Activated CD8-positive, alpha-beta memory T cell treated with anti-CD3 and anti-CD28 coated beads, Interleukin-2, amount 50 U/mL, for 1 hour (primary cell): ENCODE results near the gene DDIT3.
A peak's percentile ranks its signal among the peaks of the same experiment; 100 is the strongest.
"Not testable (repeated sequence)": the region's sequence is repeated elsewhere in the genome, so short reads cannot be mapped to it uniquely, and the experiment has no call there.

Source experiments
- DNase-seq: peaks from one replicate; pipeline ENCODE4 v3.0.0-alpha.2; 2020; ENCODE audit errors: extremely low read depth

DDIT3 gene

DNA sequence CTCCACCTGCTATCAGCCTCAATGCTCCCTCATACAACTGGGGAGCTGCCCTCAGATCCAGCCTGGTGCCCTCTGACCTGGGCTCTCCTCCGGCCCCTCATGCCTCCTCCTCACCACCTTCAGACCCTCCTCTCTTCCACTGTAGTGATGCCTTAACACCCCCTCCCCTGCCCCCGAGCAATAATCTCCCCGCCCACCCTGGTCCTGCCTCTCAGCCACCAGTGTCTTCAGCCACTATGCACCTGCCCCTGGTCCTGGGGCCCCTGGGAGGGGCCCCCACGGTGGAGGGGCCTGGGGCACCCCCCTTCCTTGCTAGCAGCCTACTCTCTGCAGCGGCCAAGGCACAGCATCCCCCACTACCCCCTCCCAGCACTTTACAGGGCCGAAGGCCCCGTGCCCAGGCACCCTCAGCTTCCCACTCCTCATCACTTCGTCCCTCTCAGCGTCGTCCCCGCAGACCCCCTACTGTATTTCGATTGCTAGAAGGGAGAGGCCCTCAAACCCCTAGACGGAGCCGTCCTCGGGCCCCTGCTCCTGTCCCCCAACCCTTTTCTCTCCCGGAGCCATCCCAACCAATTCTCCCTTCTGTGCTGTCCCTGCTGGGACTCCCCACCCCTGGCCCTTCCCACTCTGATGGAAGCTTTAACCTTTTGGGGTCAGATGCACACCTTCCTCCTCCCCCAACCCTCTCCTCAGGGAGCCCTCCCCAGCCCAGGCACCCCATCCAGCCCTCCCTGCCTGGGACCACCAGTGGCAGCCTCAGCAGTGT lies 5.5 kb upstream of the DDIT3 start:
- no peak for DNase-seq

DNA sequence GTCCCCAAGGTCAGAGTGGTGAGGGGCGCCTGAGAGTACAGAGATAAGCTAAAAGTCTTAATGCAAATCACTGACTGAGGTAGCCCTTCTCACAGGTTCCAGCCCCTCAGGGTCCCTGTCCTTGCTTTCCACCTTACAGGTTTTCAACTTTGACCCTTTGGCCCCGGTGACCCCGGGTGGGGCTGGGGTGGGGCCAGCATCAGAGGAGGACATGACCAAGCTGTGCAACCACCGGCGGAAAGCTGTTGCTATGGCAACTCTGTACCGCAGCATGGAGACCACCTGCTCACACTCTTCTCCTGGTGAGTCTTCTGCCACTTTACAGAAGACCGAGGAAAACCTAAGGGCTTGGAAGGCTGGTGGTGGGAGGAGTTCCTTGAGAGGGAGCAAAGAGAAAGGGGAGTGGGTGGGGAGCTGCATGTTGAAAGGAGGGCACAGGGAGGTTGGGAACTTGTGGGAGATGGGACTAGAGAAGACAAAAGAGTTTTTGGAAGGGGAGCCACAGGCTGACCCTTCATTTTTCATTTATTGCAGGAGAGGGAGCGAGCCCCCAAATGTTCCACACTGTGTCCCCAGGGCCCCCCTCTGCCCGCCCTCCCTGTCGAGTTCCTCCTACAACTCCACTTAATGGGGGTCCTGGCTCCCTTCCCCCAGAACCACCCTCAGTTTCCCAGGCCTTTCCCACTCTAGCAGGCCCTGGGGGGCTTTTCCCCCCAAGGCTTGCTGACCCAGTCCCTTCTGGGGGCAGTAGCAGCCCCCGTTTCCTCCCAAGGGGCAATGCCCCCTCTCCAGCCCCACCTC lies 4.7 kb upstream of the DDIT3 start:
- DNase-seq, result no peak

DNA sequence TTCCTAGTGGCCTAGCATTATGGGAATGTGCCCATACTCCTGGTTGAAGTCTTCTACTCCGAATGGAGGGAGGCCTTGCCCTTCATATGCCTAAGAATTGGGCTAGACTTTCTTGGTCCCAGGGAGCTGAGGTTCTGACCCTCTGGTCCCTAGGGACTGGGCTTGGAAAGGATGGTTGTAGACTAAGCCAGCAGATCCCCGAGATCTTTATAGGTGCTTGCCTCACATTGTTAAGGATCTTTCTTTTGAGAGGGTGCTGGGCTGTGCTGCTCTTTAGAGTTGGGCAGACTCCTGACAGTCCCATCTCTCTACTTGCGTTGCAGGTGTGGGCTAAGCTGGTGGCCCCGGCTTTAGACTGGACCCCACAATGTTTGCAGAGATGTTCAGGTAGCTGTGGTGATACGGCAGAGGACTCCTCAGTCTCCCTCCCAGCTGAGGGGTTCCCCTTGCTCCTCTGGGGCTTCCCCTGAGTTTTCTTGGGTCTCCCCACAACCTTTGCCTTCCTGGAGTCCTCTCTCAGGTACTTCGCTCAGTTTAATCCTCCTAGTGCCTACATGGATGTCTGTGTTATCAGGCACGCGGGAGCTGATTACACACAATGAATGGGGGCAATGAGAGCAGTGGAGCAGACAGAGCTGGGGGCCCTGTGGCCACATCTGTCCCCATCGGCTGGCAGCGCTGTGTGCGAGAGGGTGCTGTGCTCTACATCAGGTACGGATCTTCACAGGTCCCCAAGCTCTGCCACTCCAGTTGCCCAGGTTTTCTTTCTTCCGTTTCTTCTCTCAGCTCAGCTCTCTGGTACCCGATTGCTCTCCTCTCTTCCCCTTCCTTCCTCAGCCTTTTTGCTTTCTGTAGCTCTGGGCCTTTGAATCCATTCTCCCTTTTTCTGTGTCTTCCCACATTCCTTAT lies 3.6 kb upstream of the DDIT3 start:
- DNase-seq, result no peak

DNA sequence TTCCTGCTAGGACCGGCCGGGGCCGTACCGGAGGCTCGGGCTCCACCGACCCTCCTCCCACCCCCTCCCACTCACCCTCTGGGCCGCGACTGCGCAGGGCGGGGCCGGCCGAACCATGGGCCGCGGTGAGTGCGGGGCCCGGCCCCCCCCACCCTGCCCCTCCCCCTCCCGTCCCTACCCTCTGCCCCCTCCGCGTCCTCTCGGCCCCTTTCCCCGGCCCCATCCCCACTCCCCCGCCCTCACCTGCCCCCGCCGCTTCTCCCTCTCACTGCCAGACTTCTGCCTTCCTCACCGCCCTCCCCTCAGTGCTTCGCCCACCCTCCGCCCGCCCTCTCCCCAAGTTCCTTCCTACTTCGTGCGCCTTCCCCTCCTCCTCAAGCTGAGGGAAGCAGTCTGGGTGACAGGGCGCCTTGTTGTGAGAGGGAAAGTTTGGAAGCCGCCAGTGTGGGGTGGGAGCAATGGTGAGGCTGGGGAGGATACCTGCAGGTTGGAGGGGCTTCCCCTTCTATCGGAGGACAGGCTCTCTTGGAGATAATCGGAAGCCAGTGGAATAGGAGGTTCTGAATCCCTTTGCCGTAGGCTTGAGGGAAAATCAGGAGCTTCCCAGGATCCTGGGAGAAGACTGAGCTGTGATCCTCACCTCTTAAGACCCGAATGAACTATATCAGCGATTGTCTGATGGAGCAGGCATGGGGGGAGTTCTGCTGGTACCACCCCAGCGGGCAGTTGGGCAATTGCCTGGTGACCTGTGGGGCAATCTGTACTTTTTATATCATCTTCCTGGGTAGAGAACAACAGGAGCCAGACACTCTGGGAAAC lies 2.8 kb upstream of the DDIT3 start:
- no peak for DNase-seq

DNA sequence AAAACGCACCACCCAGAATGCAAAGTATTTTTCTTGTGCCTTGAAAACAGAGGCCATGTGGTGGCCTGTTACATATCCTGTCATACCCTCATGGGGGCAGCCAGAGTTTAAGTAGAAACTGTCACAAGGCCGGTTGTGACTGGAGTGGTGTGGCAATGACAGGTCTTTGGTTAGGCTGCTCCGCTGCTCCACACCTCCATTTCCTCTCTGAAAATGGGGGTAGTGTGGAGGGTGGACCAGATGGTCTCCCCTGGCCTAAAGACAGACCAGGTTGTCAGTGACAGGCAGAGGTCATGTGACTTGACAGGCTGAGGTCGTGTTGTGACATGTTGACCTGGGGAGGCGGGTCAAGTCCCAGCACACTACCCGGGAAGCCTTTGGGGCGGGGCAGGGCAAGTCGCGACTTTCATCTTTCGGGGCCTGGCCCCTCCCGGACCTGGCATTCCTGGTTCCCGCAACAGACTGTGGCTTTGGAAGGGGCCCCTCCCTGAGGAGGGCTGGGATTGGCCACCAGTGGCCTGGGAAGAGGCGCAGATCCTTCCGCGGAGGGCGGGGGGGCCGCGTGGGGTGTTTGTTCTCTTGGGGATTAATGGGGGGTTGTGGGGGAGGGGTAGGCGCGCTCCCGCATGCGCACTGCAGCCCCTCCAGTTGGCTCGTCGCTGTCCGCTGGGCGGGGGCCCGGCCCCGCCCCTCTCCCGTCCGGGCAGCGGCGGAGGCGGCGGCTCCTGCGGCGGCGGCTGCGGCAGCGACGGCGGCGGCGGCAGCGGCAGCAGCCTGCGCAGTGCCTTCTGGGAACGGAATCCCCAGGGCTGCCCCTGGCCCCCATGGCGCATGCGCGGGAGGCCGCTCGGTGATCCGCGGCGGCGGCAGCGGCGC lies 1.9 kb upstream of the DDIT3 start, which contains the start of gene MBD6:
MBD6 (plus strand) TSS at position 814 of the 876 bp plus-strand sequence. CDS start 1,480 bp downstream, outside the sequence.
- peak; percentile 56 for DNase-seq

DNA sequence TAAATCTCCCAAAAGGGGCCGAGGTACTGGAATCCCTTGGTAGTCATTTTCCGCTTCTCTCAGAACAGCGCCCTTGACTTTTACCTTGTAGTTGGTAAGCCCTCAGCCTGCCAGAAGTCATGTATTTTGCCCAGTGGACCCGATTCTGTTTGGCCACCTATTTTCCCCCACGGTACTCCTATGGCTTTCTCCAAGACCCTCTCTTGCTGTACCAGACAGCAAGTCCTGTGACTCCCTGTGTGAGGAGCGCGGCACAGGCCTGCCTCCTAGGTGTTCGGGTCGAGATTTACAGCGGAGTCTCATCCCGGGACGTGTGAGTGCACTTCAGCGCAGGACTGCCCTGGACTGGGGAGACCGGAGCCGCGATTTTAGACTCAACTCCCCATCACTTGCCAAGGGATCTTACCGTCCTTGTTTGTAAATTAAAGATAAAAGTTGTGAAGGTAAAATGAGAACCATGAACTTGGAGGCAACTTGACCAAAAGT lies 1.3 kb upstream of the DDIT3 start:
- no peak for DNase-seq

DNA sequence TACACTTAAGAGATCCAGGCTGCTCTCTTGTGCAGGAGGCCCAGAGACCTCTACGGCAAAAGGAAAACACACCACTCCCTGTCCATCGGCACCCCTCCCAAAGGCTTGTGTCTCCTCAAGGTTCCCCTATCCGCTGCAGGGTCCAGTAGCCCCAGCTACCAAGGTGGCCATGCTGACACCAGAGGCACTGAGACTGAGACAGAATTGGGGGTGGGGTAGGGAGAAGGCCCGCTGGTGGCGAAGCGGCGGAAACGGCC lies 590 bp downstream of the DDIT3 start:
- DNase-seq, result no peak

DNA sequence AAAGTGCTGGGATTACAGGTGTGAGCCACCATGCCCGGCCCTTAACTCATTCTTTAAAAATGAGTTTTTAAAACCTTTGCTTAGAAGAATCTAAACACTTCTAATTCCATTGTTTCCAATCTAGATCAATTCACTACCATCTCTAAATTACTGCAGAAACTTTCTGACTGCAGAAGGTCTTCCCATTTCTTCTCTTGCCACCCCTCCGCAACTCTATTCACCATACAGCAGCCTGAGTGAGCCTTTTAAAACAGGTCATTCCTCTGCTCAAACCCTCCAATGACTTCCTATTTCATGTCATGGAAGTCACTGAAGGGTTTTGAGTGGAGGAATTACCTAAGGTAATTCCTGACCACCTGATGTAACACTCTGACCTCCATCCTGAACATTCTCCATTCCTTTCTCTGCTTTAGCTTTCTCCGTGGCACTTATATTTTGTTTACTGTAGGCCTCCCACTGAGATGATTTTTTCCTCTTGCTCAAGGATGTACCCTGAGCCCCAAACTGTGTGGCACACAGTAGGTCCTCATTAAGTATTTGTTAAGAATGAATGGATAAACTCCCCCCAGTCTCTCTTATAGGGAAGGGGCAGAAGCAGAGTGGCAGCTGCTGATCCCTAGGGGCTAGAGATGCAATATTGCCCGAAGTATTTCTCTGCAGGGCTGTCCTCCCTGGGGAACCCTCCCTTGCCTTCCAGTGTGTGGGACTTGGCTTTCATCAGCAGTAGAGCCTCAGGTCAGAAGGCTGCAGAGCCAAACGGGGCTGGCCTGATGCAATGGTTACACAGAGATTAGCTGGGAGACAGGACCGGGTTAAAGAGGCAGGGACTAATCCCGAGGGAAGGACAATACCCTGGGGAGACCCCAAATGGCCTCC lies 1.2 kb downstream of the DDIT3 start:
- DNase-seq, result no peak

DNA sequence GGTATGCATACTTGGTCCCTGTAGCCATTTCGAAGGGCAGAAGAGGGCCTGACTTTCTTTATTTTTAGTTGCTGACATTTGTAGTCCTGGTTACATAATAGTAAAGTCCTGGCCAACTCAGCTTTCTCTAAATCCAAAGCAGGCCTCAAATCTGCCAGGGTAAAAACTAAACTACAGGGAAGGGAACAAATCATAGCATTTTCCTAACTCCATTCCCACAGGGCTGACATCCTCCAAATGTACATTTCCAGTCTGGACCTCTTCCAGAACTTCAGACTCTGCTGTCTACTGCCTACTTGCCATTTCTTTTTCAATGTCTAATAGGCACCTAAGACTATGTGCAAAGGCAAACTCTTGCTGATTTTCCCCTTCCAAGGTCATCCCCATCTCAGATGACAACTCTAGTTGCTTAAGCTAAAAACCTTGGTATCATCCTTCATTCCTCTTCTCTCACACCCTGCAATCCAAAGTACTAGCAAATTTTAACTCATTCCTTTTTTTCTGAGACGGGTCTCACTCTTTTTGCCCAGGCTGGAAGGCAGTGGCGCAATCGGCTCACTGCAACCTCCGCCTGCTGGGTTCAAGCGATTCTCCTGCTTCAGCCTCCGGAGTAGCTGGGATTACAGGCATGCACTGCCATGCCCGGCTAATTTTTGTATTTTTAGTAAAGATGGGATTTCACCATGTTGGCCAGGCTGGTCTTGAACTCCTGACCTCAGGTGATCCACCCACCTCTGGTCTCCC lies 2.0 kb downstream of the DDIT3 start:
- DNase-seq, result no peak

DNA sequence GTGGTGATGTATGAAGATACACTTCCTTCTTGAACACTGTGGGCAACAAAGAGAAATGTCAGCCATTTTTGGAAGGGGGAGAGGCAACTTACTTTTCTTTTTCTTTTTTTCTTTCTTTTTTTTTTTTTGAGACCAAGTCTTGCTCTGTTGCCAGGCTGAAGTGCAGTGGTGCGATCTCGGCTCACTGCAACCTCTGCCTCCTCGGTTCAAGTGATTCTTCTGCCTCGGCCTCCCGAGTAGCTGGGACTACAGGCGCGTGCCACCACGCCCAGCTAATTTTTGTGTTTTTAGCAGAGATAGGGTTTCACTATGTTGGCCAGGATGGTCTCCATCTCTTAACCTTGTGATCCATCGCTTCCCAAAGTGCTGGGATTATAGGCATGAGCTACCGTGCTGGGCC lies 2.6 kb downstream of the DDIT3 start:
- not testable (repeated sequence) for DNase-seq

DNA sequence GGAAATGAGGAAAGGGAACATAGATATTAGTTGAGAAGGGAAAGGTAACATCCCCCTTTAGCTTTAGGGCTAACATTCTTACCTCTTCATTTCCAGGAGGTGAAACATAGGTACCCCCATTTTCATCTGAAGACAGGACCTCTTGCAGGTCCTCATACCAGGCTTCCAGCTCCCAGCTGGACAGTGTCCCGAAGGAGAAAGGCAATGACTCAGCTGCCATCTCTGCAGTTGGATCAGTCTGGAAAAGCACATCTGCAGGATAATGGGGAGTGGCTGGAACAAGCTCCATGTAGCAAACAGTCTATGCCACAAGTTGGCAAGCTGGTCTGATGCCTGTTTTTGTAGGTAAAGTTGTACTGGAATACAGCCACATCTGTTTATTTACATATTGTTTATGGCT lies 3.1 kb downstream of the DDIT3 start:
- no peak for DNase-seq

DNA sequence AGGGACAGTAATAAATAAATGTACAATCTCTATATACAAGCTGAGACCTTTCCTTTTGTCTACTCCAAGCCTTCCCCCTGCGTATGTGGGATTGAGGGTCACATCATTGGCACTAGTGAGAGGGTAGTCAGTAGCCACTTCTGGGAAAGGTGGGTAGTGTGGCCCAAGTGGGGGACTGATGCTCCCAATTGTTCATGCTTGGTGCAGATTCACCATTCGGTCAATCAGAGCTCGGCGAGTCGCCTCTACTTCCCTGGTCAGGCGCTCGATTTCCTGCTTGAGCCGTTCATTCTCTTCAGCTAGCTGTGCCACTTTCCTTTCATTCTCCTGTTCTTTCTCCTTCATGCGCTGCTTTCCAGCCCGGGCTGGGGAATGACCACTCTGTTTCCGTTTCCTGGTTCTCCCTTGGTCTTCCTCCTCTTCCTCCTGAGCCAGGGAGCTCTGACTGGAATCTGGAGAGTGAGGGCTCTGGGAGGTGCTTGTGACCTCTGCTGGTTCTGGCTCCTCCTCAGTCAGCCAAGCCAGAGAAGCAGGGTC lies 3.6 kb downstream of the DDIT3 start:
- DNase-seq, result no peak

DNA sequence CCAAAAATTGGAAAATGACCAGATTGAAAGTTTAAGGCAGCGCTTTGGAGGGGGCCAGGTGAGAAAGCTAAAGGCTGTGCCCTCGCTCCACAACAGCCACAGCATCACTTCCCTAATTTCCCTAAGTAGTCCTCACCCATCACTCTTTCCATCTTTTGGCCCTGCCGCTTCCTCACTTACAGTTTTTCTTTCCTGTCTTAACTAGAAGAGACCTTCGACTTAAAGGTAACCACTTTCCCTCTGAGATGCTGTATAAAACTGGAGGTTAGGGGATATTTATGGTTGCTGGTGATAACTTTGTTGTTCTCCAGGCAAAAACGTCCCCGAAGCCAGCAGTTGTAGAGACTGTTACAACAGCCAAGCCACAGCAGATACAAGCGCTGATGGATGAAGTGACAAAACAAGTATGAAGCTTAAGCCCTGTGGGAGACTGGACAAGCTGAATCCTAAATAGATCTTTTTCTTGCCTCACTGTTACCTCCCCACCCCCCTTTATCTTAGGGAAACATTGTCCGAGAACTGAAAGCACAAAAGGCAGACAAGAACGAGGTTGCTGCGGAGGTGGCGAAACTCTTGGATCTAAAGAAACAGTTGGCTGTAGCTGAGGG lies 4.3 kb downstream of the DDIT3 start:
- DNase-seq, result no peak

DNA sequence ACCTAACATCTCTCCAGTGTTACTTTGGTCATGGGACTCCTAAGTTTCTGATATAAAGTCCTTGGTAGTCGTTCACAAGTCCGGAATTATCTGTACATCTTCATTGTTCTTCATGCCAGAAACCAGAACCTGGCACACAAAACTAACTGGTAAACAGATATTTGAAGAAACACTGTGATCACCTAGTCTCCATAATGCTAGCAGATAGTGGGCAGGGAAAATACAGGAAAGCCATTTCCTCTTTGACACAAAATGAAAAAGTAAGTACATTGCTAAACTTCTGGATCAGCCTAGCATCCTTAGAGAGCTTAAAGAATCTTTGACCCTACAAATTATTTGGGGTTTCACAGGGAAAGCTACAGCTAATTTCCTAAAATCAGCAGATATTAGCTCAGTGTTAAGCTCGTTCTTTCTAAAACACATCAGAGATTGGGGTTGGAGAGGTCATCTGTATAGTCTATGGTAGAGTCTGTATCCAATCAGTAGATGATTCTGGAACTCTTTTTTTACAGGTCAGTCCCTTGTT lies 4.8 kb downstream of the DDIT3 start:
- DNase-seq, result no peak

DNA sequence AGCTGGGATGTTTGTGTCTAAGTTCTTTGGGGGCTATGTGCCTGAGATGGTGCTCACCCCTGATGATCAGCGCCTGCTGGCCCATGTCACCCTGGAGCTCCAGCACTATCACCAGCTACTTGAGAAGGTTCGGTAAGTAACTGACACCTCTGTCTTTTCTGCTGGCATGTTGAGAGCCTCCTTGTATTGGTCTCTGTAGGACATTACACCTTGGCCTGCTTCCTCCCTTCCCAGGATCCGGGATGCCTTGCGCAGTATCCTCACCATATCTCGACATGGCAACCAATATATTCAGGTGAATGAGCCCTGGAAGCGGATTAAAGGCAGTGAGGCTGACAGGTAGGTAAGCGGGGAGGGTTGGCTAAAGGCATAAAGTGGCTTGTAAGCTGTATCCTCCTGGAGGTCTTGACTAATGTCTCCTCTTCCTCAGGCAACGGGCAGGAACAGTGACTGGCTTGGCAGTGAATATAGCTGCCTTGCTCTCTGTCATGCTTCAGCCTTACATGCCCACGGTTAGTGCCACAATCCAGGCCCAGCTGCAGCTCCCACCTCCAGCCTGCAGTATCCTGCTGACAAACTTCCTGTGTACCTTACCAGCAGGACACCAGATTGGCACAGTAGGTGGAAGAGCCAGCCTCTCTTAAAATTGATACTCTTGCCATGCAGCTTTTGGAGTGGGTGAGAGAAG lies 5.5 kb downstream of the DDIT3 start:
- DNase-seq, result no peak

DNA sequence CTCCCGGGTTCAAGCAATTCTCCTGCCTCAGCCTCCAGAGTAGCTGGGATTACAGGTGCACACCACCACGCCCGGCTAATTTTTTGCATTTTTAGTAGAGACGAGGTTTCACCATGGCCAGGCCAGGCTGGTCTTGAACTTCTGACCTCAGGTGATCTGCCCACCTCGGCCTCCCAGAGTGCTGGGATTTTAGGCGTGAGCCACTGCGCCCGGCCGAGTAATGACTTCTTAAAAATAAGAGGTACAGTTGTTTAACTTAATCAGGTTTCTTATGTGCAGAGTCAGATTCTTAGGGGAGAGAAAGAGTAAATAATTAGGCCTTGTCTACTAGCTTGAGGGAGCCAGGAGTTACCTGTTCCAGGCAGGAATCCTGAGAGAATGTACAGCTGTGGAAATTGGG lies 6.1 kb downstream of the DDIT3 start:
- DNase-seq, result not testable (repeated sequence)

DNA sequence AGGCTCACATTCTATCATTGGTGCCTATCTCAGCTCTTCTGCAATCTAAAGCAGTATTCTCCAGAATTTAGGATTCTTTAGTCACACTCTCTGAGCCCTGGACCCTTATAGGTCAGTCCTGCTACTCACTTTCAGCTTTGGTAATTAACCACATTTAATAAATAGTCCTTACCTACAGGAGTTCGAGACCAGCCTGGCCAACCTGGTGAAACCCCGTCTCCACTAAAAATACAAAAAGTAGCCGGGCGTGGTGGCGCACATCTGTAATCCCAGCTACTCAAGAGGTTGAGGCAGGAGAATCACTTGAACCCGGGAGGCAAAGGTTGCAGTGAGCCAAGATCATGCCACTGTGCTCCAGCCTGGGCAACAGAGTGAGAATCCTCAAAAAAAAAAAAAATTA lies 6.6 kb downstream of the DDIT3 start:
- DNase-seq, result not testable (repeated sequence)
